8988T (cell line): ENCODE results near the gene CEP85L.

ENCODE experiments used
- DNase-seq: peaks from one replicate; pipeline ENCODE4 v3.0.0; 2011

The CEP85L gene

GRCh38 chr6:118574051-118574865, 77.1 kb downstream of the CEP85L start:
- no peak for DNase-seq

GRCh38 chr6:118571121-118571520, 80.3 kb downstream of the CEP85L start:
- no peak for DNase-seq

- no peak for DNase-seq
These were observed 81.9 kb downstream of the CEP85L start for GRCh38 chr6:118569498-118569897.

DNA sequence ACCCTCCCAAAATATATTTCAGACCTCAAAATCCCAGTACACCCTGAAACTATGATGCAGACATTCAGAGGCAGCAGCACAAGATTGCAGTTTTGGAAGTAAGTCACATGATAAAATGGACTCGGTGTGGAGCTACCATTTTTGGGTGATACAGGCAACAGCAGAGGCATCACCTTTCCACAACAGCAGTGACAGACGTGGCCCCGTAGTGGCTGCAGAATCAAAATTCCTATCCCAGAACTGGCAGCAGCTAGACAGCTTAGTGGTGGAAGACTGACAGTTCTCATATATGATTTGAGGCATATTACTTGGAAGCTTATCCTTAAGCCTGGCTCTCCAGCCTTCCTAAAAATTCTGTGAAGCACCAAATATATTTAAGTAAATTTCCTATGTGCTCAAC, 83.4 kb downstream of the CEP85L start:
- no peak for DNase-seq

DNA sequence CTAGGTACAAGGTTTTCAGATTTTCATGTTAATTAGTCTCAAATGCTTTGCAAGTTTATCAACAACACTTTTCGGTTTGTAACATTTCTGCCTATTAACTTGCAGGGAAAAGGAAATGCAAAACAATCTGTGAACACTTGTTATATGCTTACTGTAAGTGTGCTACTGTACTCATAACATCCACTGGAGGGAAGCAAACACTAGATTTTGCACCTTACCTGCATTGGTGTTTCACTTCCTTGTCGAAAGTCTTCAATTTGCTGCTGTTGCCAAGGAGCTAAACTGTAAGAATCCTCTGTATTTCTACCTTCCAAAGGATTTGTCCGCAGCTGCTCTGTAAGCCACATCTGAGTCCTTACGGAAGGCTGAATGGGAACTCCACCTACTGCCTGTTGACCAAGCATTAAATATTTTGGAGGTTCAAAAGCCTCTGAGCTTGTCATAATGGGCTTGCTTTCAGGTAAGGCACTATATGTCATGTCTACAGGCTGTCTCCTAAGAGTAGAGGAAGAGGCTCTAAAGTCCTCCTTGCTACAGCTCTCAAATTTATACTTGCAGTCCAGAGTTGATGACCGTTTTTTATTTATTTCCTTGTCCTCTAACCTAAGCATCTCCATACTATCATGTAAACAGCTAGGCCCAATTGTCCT, 86.0 kb downstream of the CEP85L start:
- DNase-seq, result no peak

DNA sequence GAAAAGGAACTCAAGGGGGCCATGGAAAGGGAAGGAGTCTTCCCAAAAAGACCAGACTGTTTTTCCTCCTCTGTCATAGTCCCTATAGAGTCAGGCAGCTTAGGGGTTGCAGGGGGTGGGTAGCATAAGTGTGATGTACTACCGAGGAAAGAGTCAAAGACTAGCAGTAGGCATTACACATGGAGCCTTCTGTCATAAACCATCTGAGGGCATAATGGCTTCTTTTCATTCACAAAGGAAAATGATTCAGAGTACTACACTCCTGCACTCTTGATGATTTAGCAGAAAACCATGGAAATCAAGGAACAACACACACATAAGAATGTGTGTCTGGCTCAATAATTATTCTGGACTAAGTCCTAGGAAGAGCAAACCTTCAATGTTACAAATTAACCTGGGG, 88.4 kb downstream of the CEP85L start:
- DNase-seq, result no peak

DNA sequence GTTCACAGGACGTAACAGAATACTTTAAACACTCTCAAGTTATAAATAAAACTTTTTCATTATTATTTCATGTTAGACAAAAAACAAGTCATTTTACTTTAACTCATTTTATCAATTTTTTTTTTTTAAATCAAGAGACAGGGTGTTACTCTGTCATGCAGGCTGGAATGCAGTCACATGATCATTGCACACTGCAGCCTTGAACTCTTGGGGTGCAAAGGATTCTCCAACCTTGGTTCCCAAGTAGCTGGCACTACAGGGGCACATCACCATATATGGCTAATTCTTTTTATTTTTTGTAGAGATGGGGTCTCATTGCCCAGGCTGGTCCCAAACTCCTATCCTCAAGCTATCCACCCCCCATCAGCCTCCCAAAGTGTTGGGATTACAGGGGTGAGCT, 89.1 kb downstream of the CEP85L start:
- no peak for DNase-seq

GRCh38 chr6:118559659-118560058, 91.7 kb downstream of the CEP85L start:
- no peak for DNase-seq

DNA sequence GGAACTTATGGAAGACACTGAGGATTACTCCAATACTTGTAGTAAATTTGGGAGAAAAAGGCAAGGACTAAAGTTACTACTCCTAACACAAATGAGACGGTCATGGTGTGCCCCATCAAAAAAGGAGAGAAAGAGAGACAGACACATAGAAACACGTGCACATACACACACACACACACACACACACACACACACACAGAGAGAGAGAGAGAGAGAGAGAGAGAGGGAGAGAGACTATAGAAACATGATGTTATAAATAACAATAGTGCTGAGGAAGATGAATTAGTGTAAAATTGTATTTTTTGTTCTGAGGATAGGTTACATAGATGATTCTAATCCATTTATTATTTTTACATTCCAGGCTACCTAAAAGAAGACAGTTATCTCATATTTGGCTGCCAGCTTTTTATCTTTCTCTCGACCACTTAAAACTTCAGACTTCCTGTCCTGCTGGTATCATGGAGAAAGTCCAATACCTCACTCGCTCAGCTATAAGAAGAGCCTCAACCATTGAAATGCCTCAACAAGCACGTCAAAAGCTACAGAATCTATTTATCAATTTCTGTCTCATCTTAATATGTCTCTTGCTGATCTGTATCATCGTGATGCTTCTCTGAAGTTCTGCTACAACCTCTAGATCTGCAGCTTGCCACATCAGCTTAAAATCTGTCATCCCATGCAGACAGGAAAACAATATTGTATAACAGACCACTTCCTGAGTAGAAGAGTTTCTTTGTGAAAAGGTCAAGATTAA, 92.8 kb downstream of the CEP85L start:
- DNase-seq, result no peak

GRCh38 chr6:118554698-118555097, 96.7 kb downstream of the CEP85L start:
- DNase-seq, result no peak

GRCh38 chr6:118553132-118553531, 98.3 kb downstream of the CEP85L start:
- no peak for DNase-seq

- no peak for DNase-seq
These were observed 100.0 kb downstream of the CEP85L start for GRCh38 chr6:118551063-118552053.

DNA sequence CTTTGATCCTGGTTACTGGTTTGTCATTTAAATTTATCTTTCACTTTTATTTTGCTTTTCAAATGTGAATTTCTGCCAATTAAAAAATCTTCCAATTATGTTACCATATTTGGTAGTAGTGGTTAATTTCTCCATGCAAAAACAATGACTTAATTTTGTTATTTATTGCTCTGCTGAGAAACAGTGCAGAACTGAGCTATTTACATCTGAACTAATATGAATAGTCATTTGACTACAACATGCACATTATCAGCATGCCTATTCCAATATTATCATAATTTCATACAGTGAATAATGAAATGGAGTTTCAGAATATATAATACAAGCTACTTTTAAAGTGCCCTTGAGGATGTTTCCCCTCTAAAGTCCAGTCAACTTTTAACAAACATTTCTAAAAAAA, 102.8 kb downstream of the CEP85L start:
- no peak for DNase-seq

DNA sequence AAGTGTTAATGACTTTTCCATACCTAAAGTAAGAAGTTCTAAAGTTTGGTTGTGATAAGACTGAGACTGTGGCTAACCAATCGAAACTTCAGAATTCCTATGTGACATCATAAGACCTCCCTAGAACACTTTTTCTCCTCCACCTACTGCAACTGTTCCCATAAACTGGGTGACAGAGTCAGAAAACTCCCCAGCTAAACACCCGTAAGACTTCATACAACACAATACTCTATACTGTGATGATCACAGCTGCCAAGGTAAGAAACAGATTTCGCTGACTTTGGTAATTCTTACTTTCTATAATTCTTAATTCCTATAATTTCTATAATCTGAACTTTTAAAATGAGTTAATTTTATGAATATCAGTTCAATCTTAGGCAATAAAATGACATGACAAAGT, 103.3 kb downstream of the CEP85L start, which contains the start of gene PLN:
TSS of gene PLN (plus strand) at position 161 of the 400 bp plus-strand sequence. CDS start 10,626 bp downstream, outside the sequence.
- no peak for DNase-seq

DNA sequence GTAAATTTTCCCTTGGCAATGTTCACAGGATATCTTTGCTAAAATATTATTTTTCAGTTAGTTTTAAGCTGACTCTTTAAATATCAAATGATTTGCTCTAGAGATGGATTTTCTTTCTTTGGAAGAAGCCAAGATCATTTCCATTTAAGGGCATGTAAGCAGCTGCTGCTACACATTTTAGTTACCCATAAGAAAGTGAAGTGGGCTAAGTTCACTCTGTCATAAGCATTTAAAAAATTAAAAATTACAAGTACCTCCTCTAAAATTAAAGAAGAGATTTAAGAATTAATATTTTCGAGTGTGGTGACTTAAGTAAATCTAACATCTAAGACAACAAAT, 104.5 kb downstream of the CEP85L start:
- DNase-seq, result no peak

GRCh38 chr6:118546164-118546879, 105.1 kb downstream of the CEP85L start:
- no peak for DNase-seq

GRCh38 chr6:118544105-118544504, 107.3 kb downstream of the CEP85L start:
- no peak for DNase-seq

GRCh38 chr6:118542184-118542952, 109.0 kb downstream of the CEP85L start:
- no peak for DNase-seq

DNA sequence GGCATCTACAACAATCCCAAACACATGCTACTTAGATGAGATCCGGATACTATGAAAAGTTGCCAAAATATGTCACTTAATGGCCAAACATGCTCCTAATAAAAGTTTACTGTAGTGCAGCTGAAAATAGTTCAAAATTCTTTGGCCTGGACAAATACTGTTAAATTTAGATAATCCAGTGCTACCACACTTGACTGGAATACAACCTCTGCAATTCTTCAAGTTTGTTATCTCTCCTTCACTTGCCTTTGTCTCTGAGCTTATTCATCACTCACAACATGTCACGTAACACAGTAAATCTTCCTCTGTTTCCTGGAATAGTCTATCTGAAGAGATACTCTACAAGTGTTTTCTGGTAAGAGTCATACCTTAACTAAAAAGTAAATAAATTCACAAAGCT, 113.8 kb downstream of the CEP85L start:
- no peak for DNase-seq

GRCh38 chr6:118536478-118536877, 114.9 kb downstream of the CEP85L start:
- DNase-seq, result no peak
